Measurements from ENCODE around the gene ATP13A2. TPM values are rescaled to one million over a fixed set of nuclear protein-coding genes. Genes with fewer than 3 reads are reported as not detected.

ATP13A2 gene
- 10 to 100 TPM; 45.4 to 83.9 (median 69.5) TPM for total RNA-seq
- 10 to 100 TPM; 13.7 to 27.1 (median 18.9) TPM for polyA plus RNA-seq
- long read RNA-seq, donor 1, partial matches to known transcripts, result 13 of 14 reads
- long read RNA-seq, donor 1, other reads (novel, unspliced or antisense), result 0 of 14 reads
- long read RNA-seq, donor 2, partial matches to known transcripts, result 10 of 10 reads
- long read RNA-seq, donor 2, other reads (novel, unspliced or antisense), result 0 of 10 reads

GRCh38 chr1:17011439-17012307 lies at the start of gene ATP13A2:
ATP13A2 (minus strand) TSS chr1:17011928; CDS start chr1:17011738, 190 bp downstream.
- intact Hi-C loops (cut with DNase I; ENCODE audit: low total_unique reads), result no loop called here
- peaks cover 0 to 6% (median 0%) of the 10 kb centered on the region in 6 donors for H3K36me3 ChIP-seq
- WGBS, 5 donors, result 0 to 4% (median 2%) methylated on average over 37 to 94 of the region's 94 CpGs
- TF ChIP-seq POLR2A (IDR thresholded peaks at IDR 0.05) (no peak), POLR2AphosphoS5 (IDR thresholded peaks at IDR 0.05) (peak; percentile 42 to 79 (median 76))
- H3K9me3 ChIP-seq, result no peaks in the 10 kb centered on the region
- peak; percentile 97 for DNase-seq
- peak within 1 kb of the TSS; percentile 29 to 88 (median 70) for H3K27ac ChIP-seq
- no peaks in the 10 kb centered on the region for H3K27me3 ChIP-seq (replicated peaks in 1 of 7)
- peaks cover 24 to 84% (median 61%) of the 10 kb centered on the region in 6 donors for H3K4me1 ChIP-seq
- peak within 1 kb of the TSS; percentile 75 to 97 (median 92) for H3K4me3 ChIP-seq

GRCh38 chr1:17061486-17061885 lies 49.8 kb upstream of the ATP13A2 start:
- peaks cover 0 to 65% (median 21%) of the 10 kb centered on the region in 6 donors for H3K4me1 ChIP-seq
- WGBS, 5 donors, result 43 to 75% (median 62%) methylated on average over 3 of the region's 3 CpGs
- intact Hi-C loops (cut with DNase I; ENCODE audit: low total_unique reads), result no loop called here

GRCh38 chr1:17060306-17060749 lies 48.6 kb upstream of the ATP13A2 start:
- Histone ChIP-seq H3K27ac (peak overlapping the region in 6 of 8 donors; percentile 6 to 87 (median 75)), H3K4me3 (peak overlapping the region in 1 of 8 donors; percentile 27), H3K9me3 (peaks cover 0 to 10% (median 7%) of the 10 kb centered on the region in 8 donors), H3K36me3 (no peaks in the 10 kb centered on the region), H3K27me3 (replicated peaks in 1 of 7) (peaks cover 0 to 7% (median 0%) of the 10 kb centered on the region in 7 donors), H3K4me1 (peaks cover 0 to 53% (median 21%) of the 10 kb centered on the region in 6 donors)
- TF ChIP-seq CTCF (IDR thresholded peaks at IDR 0.05 in 8 of 11, conservative IDR thresholded peaks at IDR 0.05 in 3 of 11) (no peak), POLR2AphosphoS5 (IDR thresholded peaks at IDR 0.05) (no peak), POLR2A (IDR thresholded peaks at IDR 0.05) (no peak)
- intact Hi-C loops (cut with DNase I; ENCODE audit: low total_unique reads), result no loop called here
- 28 to 60% (median 40%) methylated on average over 11 of the region's 11 CpGs for WGBS, 5 donors
- DNase-seq, result no peak

More at GRCh38 chr1:17061486-17061885, 49.8 kb upstream of the ATP13A2 start:
- Histone ChIP-seq H3K27ac (peak overlapping the region in 5 of 8 donors; percentile 63 to 87 (median 77)), H3K27me3 (replicated peaks in 1 of 7) (peaks cover 0 to 7% (median 0%) of the 10 kb centered on the region in 7 donors), H3K4me3 (peak overlapping the region in 1 of 8 donors; percentile 1), H3K9me3 (peaks cover 0 to 15% (median 11%) of the 10 kb centered on the region in 8 donors), H3K36me3 (no peaks in the 10 kb centered on the region)
- DNase-seq, result no peak
- TF ChIP-seq POLR2A (IDR thresholded peaks at IDR 0.05) (no peak), POLR2AphosphoS5 (IDR thresholded peaks at IDR 0.05) (no peak), CTCF (IDR thresholded peaks at IDR 0.05 in 8 of 11, conservative IDR thresholded peaks at IDR 0.05 in 3 of 11) (no peak)

- 33 to 51% (median 37%) methylated on average over 12 of the region's 12 CpGs for WGBS, 5 donors
- peak overlapping the region in 1 of 8 donors; percentile 27 for H3K4me3 ChIP-seq
- intact Hi-C loops (cut with DNase I; ENCODE audit: low total_unique reads), result no loop called here
- peaks cover 0 to 55% (median 25%) of the 10 kb centered on the region in 6 donors for H3K4me1 ChIP-seq
- peak; percentile 89 for DNase-seq
- H3K9me3 ChIP-seq, result peaks cover 0 to 3% (median under 1%) of the 10 kb centered on the region in 8 donors
- peak overlapping the region in 6 of 8 donors; percentile 6 to 87 (median 75) for H3K27ac ChIP-seq
- no peaks in the 10 kb centered on the region for H3K36me3 ChIP-seq
- peaks cover 0 to 7% (median 0%) of the 10 kb centered on the region in 7 donors for H3K27me3 ChIP-seq (replicated peaks in 1 of 7)
- peak in 1 of 3 donors; percentile 7 for TF ChIP-seq POLR2AphosphoS5 (IDR thresholded peaks at IDR 0.05)
- TF ChIP-seq POLR2A (IDR thresholded peaks at IDR 0.05), result no peak
- peak; percentile 48 to 84 (median 59) for TF ChIP-seq CTCF (IDR thresholded peaks at IDR 0.05 in 8 of 11, conservative IDR thresholded peaks at IDR 0.05 in 3 of 11)
These were observed 47.9 kb upstream of the ATP13A2 start for GRCh38 chr1:17059391-17060305.

Measured in spleen (tissue), 13 donors.